Measurements from ENCODE around the gene SLC25A33.
A peak's percentile ranks its signal among the peaks of the same experiment; 100 is the strongest.
"Not testable (repeated sequence)": the region's sequence is repeated elsewhere in the genome, so short reads cannot be mapped to it uniquely, and the experiment has no call there.

The SLC25A33 gene

GRCh38 chr1:9555942-9556341 lies 16.7 kb downstream of the SLC25A33 start:
- Histone ChIP-seq H3K36me3 (replicated peaks) (peaks cover 57% of the 10 kb centered on the region), H3K9me3 (no peaks in the 10 kb centered on the region), H3K4me1 (peaks cover 31% of the 10 kb centered on the region), H3K4me3 (no peak overlapping the region), H3K27me3 (ENCODE audit: low read depth) (no peaks in the 10 kb centered on the region)
- no peak for DNase-seq (ENCODE audit: low spot score in 2 of 2)
- in situ Hi-C loops (cut with MboI; ENCODE audit: low sequenced_read_pairs): no loop called here

GRCh38 chr1:9557624-9558023 lies 18.4 kb downstream of the SLC25A33 start:
- Histone ChIP-seq H3K36me3 (replicated peaks) (peaks cover 61% of the 10 kb centered on the region), H3K9me3 (no peaks in the 10 kb centered on the region), H3K4me3 (no peak overlapping the region), H3K4me1 (peaks cover 43% of the 10 kb centered on the region), H3K27me3 (ENCODE audit: low read depth) (no peaks in the 10 kb centered on the region)
- in situ Hi-C loops (cut with MboI; ENCODE audit: low sequenced_read_pairs): no loop called here
- DNase-seq (ENCODE audit: low spot score in 2 of 2): no peak

- DNase-seq (ENCODE audit: low spot score in 2 of 2): no peak
- no peaks in the 10 kb centered on the region for H3K9me3 ChIP-seq
- peaks cover 43% of the 10 kb centered on the region for H3K4me1 ChIP-seq
- H3K27me3 ChIP-seq (ENCODE audit: low read depth): no peaks in the 10 kb centered on the region
- no peak overlapping the region for H3K4me3 ChIP-seq
- H3K36me3 ChIP-seq (replicated peaks): peaks cover 64% of the 10 kb centered on the region
- in situ Hi-C loops (cut with MboI; ENCODE audit: low sequenced_read_pairs): no loop called here
Observed at GRCh38 chr1:9558271-9558945, 19.1 kb downstream of the SLC25A33 start.

GRCh38 chr1:9558946-9559545 lies 19.8 kb downstream of the SLC25A33 start:
- in situ Hi-C loops (cut with MboI; ENCODE audit: low sequenced_read_pairs): no loop called here
- H3K27me3 ChIP-seq (ENCODE audit: low read depth): no peaks in the 10 kb centered on the region
- H3K9me3 ChIP-seq: no peaks in the 10 kb centered on the region; the same call in 1 of the 2 replicates
- peak; percentile 51 to 69 for DNase-seq (ENCODE audit: low spot score in 2 of 2)
- peaks cover 64% of the 10 kb centered on the region for H3K36me3 ChIP-seq (replicated peaks)
- H3K4me1 ChIP-seq: peaks cover 43% of the 10 kb centered on the region
- no peak overlapping the region for H3K4me3 ChIP-seq

- in situ Hi-C loops (cut with MboI; ENCODE audit: low sequenced_read_pairs): no loop called here
Observed at GRCh38 chr1:9559673-9560072, 20.4 kb downstream of the SLC25A33 start.

GRCh38 chr1:9560090-9560489 lies 20.8 kb downstream of the SLC25A33 start:
- H3K9me3 ChIP-seq; DNase-seq (ENCODE audit: low spot score in 2 of 2); in situ Hi-C loops (cut with MboI; ENCODE audit: low sequenced_read_pairs); H3K4me3 ChIP-seq; H3K27me3 ChIP-seq (ENCODE audit: low read depth): not testable (repeated sequence)
- Histone ChIP-seq H3K4me1 (peaks cover 43% of the 10 kb centered on the region), H3K36me3 (replicated peaks) (peaks cover 57% of the 10 kb centered on the region)

More at GRCh38 chr1:9559673-9560072, 20.4 kb downstream of the SLC25A33 start:
- Histone ChIP-seq H3K36me3 (replicated peaks) (peaks cover 61% of the 10 kb centered on the region), H3K4me1 (peaks cover 43% of the 10 kb centered on the region), H3K4me3 (no peak overlapping the region), H3K9me3 (no peaks in the 10 kb centered on the region; the same call in 1 of the 2 replicates), H3K27me3 (ENCODE audit: low read depth) (no peaks in the 10 kb centered on the region)
- peak; percentile 20 to 36 for DNase-seq (ENCODE audit: low spot score in 2 of 2)

GRCh38 chr1:9561429-9561828 lies 22.2 kb downstream of the SLC25A33 start:
- Histone ChIP-seq H3K9me3 (no peaks in the 10 kb centered on the region; the same call in 1 of the 2 replicates), H3K4me1 (peaks cover 43% of the 10 kb centered on the region), H3K27me3 (ENCODE audit: low read depth) (no peaks in the 10 kb centered on the region), H3K4me3 (no peak overlapping the region), H3K36me3 (replicated peaks) (peaks cover 49% of the 10 kb centered on the region)
- DNase-seq (ENCODE audit: low spot score in 2 of 2): peak; percentile 73 to 92
- in situ Hi-C loops (cut with MboI; ENCODE audit: low sequenced_read_pairs): no loop called here

- Histone ChIP-seq H3K4me1 (no peaks in the 10 kb centered on the region), H3K36me3 (replicated peaks) (peaks cover 47% of the 10 kb centered on the region), H3K4me3 (no peak overlapping the region), H3K9me3 (no peaks in the 10 kb centered on the region), H3K27me3 (ENCODE audit: low read depth) (no peaks in the 10 kb centered on the region)
- no peak for DNase-seq (ENCODE audit: low spot score in 2 of 2)
- in situ Hi-C loops (cut with MboI; ENCODE audit: low sequenced_read_pairs): no loop called here
Observed at GRCh38 chr1:9569267-9569666, 30.0 kb downstream of the SLC25A33 start.

- H3K27me3 ChIP-seq (ENCODE audit: low read depth); DNase-seq (ENCODE audit: low spot score in 2 of 2); H3K4me1 ChIP-seq; H3K9me3 ChIP-seq; H3K4me3 ChIP-seq: not testable (repeated sequence)
- peaks cover 51% of the 10 kb centered on the region for H3K36me3 ChIP-seq (replicated peaks)
- in situ Hi-C loops (cut with MboI; ENCODE audit: low sequenced_read_pairs): loop anchor here (5.0 kb wide), 1 partner anchor 74 kb away; no protein-coding TSS in a partner anchor
Observed at GRCh38 chr1:9570886-9571529, 31.7 kb downstream of the SLC25A33 start.

- H3K27me3 ChIP-seq (ENCODE audit: low read depth): no peaks in the 10 kb centered on the region
- no peaks in the 10 kb centered on the region for H3K9me3 ChIP-seq
- in situ Hi-C loops (cut with MboI; ENCODE audit: low sequenced_read_pairs): loop anchor here (5.0 kb wide), 1 partner anchor 76 kb away; no protein-coding TSS in a partner anchor
- no peaks in the 10 kb centered on the region for H3K4me1 ChIP-seq
- no peak for DNase-seq (ENCODE audit: low spot score in 2 of 2)
- H3K36me3 ChIP-seq (replicated peaks): peaks cover 56% of the 10 kb centered on the region
- H3K4me3 ChIP-seq: no peak overlapping the region
Observed at GRCh38 chr1:9573723-9574122, 34.5 kb downstream of the SLC25A33 start.

- H3K9me3 ChIP-seq: no peaks in the 10 kb centered on the region
- H3K4me1 ChIP-seq: peaks cover 2% of the 10 kb centered on the region; the same call in 1 of the 2 replicates
- H3K27me3 ChIP-seq (ENCODE audit: low read depth): no peaks in the 10 kb centered on the region
- in situ Hi-C loops (cut with MboI; ENCODE audit: low sequenced_read_pairs): no loop called here
- DNase-seq (ENCODE audit: low spot score in 2 of 2): no peak
- H3K4me3 ChIP-seq: no peak overlapping the region
- H3K36me3 ChIP-seq (replicated peaks): peaks cover 66% of the 10 kb centered on the region
Observed at GRCh38 chr1:9575486-9575885, 36.2 kb downstream of the SLC25A33 start.

- Histone ChIP-seq H3K9me3 (no peaks in the 10 kb centered on the region), H3K4me3 (no peak overlapping the region), H3K27me3 (ENCODE audit: low read depth) (no peaks in the 10 kb centered on the region), H3K4me1 (peaks cover 2% of the 10 kb centered on the region; the same call in 1 of the 2 replicates), H3K36me3 (replicated peaks) (peaks cover 73% of the 10 kb centered on the region)
- no peak for DNase-seq (ENCODE audit: low spot score in 2 of 2)
- in situ Hi-C loops (cut with MboI; ENCODE audit: low sequenced_read_pairs): no loop called here
Observed at GRCh38 chr1:9576903-9577302, 37.6 kb downstream of the SLC25A33 start.

- peaks cover 76% of the 10 kb centered on the region for H3K36me3 ChIP-seq (replicated peaks)
- DNase-seq (ENCODE audit: low spot score in 2 of 2): no peak
- H3K4me1 ChIP-seq: peaks cover 2% of the 10 kb centered on the region; the same call in 1 of the 2 replicates
- in situ Hi-C loops (cut with MboI; ENCODE audit: low sequenced_read_pairs): no loop called here
- no peaks in the 10 kb centered on the region for H3K9me3 ChIP-seq
- no peak overlapping the region for H3K4me3 ChIP-seq
- H3K27me3 ChIP-seq (ENCODE audit: low read depth): no peaks in the 10 kb centered on the region
Observed at GRCh38 chr1:9577423-9577822, 38.2 kb downstream of the SLC25A33 start.

GRCh38 chr1:9580942-9581341 lies 41.7 kb downstream of the SLC25A33 start:
- no peak for DNase-seq (ENCODE audit: low spot score in 2 of 2)
- in situ Hi-C loops (cut with MboI; ENCODE audit: low sequenced_read_pairs): loop anchor here (10.0 kb wide), 1 partner anchor 316 kb away; no protein-coding TSS in a partner anchor
- Histone ChIP-seq H3K4me3 (no peak overlapping the region), H3K27me3 (ENCODE audit: low read depth) (no peaks in the 10 kb centered on the region), H3K9me3 (no peaks in the 10 kb centered on the region), H3K36me3 (replicated peaks) (peaks cover 84% of the 10 kb centered on the region), H3K4me1 (peaks cover 2% of the 10 kb centered on the region; the same call in 1 of the 2 replicates)
